C4-2B (cell line): ENCODE measurements around the gene CAVIN2.

Experiments used
- H3K27ac ChIP-seq: fragments of 450-650 bp; 2 replicates; pipeline ENCODE4 v1.5.1; 2017
- ZFX ChIP-seq: fragments of 450-650 bp; IDR thresholded peaks from 2 replicates; pipeline ENCODE4 v1.6.1; 2017
- TF ChIP-seq, protein P1 (sequence below): fragments of 450-650 bp; conservative IDR thresholded peaks from 2 replicates; pipeline ENCODE4 v1.5.1; 2017; ENCODE audit warnings: mild to moderate bottlenecking

Gene CAVIN2

DNA sequence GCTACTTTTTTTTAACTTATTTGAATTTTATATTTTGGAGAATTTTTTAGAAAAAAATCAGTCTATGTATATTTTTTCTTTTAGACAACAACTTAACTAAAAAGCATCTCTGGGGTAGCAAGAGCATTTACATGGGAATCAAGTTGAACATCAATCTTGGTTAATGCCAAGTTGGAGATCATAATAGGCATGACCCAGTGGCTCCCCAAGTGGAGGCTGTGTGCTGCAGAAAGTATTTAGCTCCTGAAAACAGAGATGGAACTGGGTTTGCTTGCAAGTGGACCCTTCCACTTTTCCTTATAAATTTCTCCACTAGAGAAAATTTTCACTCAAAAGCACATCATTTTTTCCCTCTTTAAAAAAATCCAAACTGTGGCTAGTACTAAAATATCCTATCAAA lies 23.9 kb upstream of the CAVIN2 start:
- TF ChIP-seq, protein P1, sequence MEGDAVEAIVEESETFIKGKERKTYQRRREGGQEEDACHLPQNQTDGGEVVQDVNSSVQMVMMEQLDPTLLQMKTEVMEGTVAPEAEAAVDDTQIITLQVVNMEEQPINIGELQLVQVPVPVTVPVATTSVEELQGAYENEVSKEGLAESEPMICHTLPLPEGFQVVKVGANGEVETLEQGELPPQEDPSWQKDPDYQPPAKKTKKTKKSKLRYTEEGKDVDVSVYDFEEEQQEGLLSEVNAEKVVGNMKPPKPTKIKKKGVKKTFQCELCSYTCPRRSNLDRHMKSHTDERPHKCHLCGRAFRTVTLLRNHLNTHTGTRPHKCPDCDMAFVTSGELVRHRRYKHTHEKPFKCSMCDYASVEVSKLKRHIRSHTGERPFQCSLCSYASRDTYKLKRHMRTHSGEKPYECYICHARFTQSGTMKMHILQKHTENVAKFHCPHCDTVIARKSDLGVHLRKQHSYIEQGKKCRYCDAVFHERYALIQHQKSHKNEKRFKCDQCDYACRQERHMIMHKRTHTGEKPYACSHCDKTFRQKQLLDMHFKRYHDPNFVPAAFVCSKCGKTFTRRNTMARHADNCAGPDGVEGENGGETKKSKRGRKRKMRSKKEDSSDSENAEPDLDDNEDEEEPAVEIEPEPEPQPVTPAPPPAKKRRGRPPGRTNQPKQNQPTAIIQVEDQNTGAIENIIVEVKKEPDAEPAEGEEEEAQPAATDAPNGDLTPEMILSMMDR: no peak; the same call in 1 of the 2 replicates
- TF ChIP-seq ZFX: no peak

DNA sequence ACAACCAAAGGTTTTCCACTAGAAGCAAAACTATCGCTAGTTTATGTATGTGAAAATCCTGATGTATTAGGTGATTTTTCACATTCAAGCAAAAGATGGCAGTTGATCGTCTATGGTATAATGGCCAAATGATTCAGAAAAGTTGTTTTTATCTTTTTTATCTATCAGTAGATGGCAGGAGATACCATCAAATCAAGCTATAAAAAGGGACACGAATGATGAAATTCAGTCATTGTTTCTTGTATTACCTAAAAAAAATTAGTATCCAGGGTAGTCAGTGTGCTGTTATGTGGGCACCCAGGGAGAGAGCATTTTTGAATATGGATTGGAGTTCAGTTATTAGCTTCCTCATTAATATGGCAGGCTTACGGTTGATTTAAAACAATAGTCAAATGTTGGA lies 22.9 kb upstream of the CAVIN2 start:
- no peak overlapping the region for H3K27ac ChIP-seq
- TF ChIP-seq, protein P1: no peak
- no peak for TF ChIP-seq ZFX

More for the DNA sequence above, 23.9 kb upstream of the CAVIN2 start:
- no peak overlapping the region for H3K27ac ChIP-seq

DNA sequence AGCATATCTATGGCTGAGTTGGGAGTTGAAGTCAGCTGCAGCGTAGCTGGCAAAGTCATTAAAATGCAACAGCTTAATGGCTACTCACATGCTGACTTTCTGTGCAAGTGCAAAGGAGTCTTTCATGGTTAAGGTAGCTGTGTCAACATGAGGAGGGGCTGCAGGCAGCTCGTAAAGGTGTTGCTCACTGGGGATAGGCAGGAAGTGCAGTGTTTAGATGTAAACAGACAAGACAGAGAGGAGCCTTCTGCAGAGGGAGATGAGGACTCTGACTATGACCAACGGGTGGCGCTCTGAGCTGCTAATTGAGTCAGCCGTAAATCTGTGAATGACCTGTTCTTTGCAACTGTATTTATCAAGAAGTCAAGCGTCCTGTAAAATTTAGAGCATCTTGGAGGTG lies 22.3 kb upstream of the CAVIN2 start:
- H3K27ac ChIP-seq: no peak overlapping the region
- no peak for TF ChIP-seq ZFX
- TF ChIP-seq, protein P1: 0 out of 2 replicates have a peak, but pooled peaks have one; percentile 7

DNA sequence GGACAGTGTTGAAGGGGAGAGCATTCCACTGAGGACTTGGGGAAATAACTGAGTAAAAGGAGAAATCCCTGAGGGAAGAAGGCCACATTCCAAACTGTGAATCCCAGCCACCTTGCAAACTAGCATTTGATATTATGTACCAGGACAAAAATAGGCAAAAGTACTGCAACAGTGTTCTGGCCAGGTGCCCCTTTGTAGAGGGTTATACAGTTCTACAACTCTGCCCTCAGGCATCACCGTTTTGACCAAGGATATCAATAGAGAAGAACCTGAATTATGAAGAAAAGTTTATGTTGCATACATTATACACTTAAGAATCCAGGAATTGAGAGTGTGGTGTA lies 20.6 kb upstream of the CAVIN2 start:
- H3K27ac ChIP-seq: peak overlapping the region; percentile 72; the same call in 1 of the 2 replicates
- TF ChIP-seq, protein P1: no peak
- no peak for TF ChIP-seq ZFX

DNA sequence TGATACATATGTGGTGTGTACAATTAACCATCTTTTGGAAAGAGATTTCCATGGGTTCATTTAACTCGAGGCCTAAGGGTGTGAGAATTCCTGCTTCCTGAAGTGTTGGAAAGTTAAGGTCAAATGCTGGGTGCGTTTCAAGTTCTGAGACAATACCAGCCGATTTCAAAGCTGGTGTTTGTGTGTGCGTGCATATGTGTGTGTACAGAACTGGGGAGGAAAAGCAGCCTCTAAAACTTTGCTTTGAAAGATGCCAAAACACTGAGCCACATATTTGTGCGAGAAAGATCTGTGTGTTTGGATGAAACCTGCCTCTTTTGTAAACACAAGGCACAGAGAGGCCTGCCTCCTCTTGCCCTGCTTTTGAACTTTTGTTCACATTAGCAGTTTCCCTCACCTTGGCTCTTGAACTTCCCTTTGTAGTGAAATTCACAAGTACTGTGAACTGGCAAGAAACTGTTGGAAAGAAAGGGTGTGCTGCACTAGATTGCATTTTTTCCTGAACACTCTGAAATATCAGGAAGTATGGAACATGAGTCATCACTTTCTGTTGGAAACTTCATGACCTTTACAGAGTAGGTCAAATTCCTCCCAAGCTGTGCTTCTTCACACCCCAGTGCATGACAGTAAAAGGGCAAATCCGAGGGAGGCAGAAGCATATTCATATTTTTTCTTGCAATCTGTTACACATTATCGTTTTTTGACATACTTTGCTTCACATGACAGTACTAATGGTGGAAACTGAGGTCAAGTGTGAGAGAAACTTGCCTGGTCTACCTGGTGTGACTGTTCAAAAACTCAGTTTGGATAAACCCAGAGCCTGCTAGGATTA lies 20.0 kb upstream of the CAVIN2 start:
- H3K27ac ChIP-seq: peak overlapping the region; percentile 72; the same call in 1 of the 2 replicates

DNA sequence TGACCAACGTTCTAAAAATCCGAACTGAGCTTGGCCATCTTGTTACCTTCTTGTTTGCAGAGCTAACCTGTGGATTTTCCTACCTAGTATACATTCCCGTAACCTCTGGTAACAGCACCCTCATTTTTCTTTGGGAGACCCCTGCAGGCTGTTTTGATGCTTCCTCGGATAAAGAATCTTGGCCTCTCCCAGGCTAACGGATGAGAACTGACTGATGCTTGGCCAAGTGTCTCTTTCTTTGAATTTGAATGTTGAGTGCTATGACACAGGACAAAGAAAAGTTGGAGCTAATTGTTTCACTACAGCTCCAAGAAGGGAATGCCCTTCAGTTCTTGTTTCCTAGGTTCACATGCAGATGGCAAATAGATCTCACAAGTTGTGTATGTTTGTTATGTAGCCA lies 19.3 kb upstream of the CAVIN2 start:
- TF ChIP-seq ZFX: no peak
- TF ChIP-seq, protein P1: no peak
- peak overlapping the region; percentile 72; the same call in 1 of the 2 replicates for H3K27ac ChIP-seq

More for the DNA sequence above, 20.0 kb upstream of the CAVIN2 start:
- TF ChIP-seq, protein P1: no peak
- no peak for TF ChIP-seq ZFX

DNA sequence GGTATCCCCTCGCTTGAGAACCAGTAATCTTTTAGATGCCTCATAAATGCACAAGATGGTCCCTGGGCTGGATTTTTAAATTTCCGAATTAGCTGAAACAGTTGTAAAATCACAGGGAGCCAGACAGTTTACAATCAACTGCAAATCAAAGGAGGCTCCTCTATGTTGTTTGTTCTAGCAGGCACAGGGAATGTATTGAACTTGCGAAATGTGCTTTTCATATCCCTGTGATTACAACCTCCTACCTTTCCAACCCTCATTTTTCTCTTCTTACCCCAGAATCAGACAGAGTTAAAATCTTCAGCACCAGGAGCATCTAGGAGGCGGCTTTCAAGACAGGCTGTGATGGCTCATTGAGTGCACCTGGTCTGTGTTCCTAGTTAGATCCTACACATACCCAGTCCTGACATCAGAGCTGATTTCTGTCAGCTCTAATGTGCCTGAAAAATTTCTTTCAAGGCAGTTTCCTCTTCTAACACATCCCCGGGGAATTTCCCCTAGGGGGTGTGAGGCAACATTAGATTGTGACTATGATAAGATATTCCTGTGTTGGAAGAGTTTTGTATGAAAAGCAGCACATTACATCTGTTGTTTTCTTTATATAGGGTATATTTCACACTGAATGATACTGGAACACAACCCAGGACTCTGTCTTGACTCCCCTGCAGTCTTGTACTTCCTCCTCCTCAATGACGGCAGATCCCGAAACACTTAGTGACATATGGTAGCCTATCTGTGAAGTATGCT lies 17.9 kb upstream of the CAVIN2 start:
- H3K27ac ChIP-seq: no peak overlapping the region

More for the DNA sequence above, 17.9 kb upstream of the CAVIN2 start:
- TF ChIP-seq, protein P1: no peak
- no peak for TF ChIP-seq ZFX
